HFFc6 (cell line): Measurements from ENCODE around the gene COL19A1. TPM values are rescaled to one million over a fixed set of nuclear protein-coding genes. Genes with fewer than 3 reads are reported as not detected.
"Not testable (repeated sequence)": the region's sequence is repeated elsewhere in the genome, so short reads cannot be mapped to it uniquely, and the experiment has no call there.

Experiments
- DNase-seq: peaks from one replicate; pipeline ENCODE4 v3.0.0-alpha.2; 2018
- H3K27ac Mint-ChIP-seq: 2 replicates; pipeline ENCODE4 v1.8.0; 2020; ENCODE audit warnings: mild to moderate bottlenecking, mixed read lengths
- H3K27me3 Mint-ChIP-seq: 2 replicates; pipeline ENCODE4 v1.8.0; 2021; ENCODE audit warnings: mild to moderate bottlenecking, moderate library complexity, mixed read lengths; ENCODE audit not compliant: insufficient read depth
- H3K36me3 Mint-ChIP-seq: 2 replicates; pipeline ENCODE4 v1.8.0; 2021; ENCODE audit warnings: low read depth, mixed read lengths
- H3K4me1 Mint-ChIP-seq: 2 replicates; pipeline ENCODE4 v1.8.0; 2020; ENCODE audit warnings: low read depth, mixed read lengths
- H3K4me3 Mint-ChIP-seq: 2 replicates; pipeline ENCODE4 v1.8.0; 2020; ENCODE audit warnings: mild to moderate bottlenecking, moderate library complexity, mixed read lengths
- H3K9me3 Mint-ChIP-seq: 2 replicates; pipeline ENCODE4 v1.8.0; 2020; ENCODE audit warnings: mild to moderate bottlenecking, mixed read lengths
- total RNA-seq, 6 experiments: library from RNA; stranded (reverse); fragmentation: NEBNext Ultra II Directional; extraction: Animal tissue kit (Norgen Biotek cat#: 25700); gene quantifications; 2 replicates in 1 of 6; 3 replicates in 5 of 6; pipeline ENCODE4 v1.2.3, GENCODE V29; 2021
- TF ChIP-seq, protein P1 (sequence below): fragments of 200-600 bp; sonication (generic); IDR thresholded peaks from 2 replicates; pipeline ENCODE4 v1.5.0; 2021; ENCODE audit warnings: antibody characterized with exemption, mild to moderate bottlenecking

COL19A1 gene
- total RNA-seq, 6 experiments from 2014 or later = not detected

DNA sequence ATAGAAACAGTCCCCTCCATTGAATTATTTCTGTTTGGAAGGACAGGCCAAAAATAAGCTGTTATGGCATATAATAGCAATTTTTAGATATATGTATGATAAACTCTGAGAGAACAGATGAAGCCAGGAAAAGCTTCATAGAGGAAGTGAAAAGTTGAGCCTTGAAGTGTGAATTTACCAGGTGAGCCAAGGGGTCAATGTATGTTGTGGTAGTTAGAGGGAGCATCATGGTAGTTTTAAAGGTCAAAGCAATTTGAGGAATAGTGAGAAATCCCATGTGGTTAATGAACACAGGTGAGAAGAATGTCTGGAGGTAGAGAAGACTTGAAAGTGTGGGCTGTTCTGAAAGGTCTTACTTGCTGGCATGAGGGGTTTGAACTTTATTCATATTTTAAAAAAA, 47.0 kb downstream of the COL19A1 start:
- Mint-ChIP-seq H3K27me3 (no peaks in the 10 kb centered on the region), H3K4me1 (no peaks in the 10 kb centered on the region), H3K4me3 (no peak overlapping the region), H3K9me3 (peaks cover 21% of the 10 kb centered on the region), H3K36me3 (peaks cover 3% of the 10 kb centered on the region; the same call in 1 of the 2 replicates), H3K27ac (no peak overlapping the region)
- no peak for DNase-seq
- TF ChIP-seq, protein P1, sequence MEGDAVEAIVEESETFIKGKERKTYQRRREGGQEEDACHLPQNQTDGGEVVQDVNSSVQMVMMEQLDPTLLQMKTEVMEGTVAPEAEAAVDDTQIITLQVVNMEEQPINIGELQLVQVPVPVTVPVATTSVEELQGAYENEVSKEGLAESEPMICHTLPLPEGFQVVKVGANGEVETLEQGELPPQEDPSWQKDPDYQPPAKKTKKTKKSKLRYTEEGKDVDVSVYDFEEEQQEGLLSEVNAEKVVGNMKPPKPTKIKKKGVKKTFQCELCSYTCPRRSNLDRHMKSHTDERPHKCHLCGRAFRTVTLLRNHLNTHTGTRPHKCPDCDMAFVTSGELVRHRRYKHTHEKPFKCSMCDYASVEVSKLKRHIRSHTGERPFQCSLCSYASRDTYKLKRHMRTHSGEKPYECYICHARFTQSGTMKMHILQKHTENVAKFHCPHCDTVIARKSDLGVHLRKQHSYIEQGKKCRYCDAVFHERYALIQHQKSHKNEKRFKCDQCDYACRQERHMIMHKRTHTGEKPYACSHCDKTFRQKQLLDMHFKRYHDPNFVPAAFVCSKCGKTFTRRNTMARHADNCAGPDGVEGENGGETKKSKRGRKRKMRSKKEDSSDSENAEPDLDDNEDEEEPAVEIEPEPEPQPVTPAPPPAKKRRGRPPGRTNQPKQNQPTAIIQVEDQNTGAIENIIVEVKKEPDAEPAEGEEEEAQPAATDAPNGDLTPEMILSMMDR = no peak

DNA sequence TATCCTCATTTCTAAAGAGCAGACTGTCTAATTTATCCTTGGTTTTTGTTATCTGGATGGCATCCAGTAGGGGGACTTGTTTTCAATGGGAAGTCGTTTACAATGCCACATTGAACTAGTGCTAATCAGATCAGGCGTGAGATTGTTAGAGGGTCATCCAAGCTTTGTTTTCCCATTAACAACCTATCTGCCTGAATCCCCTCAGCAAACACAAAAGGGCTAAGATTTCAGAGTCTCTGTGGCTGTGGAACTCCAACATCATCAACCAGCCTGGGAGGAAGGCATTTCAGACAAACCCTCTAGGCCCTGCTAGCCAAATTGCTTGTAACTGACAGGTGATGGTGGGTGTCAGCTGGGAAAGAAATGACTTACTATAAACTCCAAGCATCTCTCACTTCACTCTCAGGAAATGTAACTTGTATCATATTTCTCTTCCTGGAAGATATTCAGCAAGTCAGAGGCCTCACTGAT, 47.7 kb downstream of the COL19A1 start:
- Mint-ChIP-seq H3K36me3 (peaks cover 3% of the 10 kb centered on the region; the same call in 1 of the 2 replicates), H3K27me3 (no peaks in the 10 kb centered on the region), H3K4me3 (no peak overlapping the region), H3K27ac (no peak overlapping the region), H3K4me1 (no peaks in the 10 kb centered on the region), H3K9me3 (peaks cover 23% of the 10 kb centered on the region)
- DNase-seq = no peak
- TF ChIP-seq, protein P1 = no peak

- Mint-ChIP-seq H3K9me3 (peaks cover 26% of the 10 kb centered on the region), H3K27ac (no peak overlapping the region), H3K4me3 (no peak overlapping the region), H3K4me1 (no peaks in the 10 kb centered on the region), H3K27me3 (no peaks in the 10 kb centered on the region), H3K36me3 (peaks cover 3% of the 10 kb centered on the region; the same call in 1 of the 2 replicates)
- no peak for DNase-seq
- TF ChIP-seq, protein P1 = no peak
These were observed 49.0 kb downstream of the COL19A1 start for GRCh38 chr6:69915346-69915745.

DNA sequence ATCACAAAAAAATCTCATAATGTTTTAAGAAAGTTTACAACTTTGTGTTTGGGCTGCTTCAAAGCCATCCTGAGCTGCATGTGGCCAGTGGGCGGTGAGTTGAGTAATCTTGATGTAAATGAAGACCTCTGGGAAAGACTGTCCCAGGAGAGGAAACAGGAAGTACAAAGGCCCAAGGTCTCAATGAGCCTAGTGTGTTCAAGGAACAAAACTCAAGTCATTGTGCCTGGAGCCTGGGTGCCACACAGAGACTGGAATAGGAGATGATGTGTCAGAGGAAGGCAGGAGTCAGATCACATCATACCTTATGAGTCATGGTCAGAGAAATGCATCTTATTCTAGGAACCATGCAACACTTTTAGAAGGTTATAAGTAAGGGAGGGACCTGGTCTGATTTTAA, 51.5 kb downstream of the COL19A1 start:
- Mint-ChIP-seq H3K27ac (no peak overlapping the region), H3K4me3 (no peak overlapping the region), H3K9me3 (peaks cover 13% of the 10 kb centered on the region), H3K27me3 (no peaks in the 10 kb centered on the region), H3K36me3 (peaks cover 3% of the 10 kb centered on the region; the same call in 1 of the 2 replicates), H3K4me1 (no peaks in the 10 kb centered on the region)
- DNase-seq = no peak
- TF ChIP-seq, protein P1 = no peak

DNA sequence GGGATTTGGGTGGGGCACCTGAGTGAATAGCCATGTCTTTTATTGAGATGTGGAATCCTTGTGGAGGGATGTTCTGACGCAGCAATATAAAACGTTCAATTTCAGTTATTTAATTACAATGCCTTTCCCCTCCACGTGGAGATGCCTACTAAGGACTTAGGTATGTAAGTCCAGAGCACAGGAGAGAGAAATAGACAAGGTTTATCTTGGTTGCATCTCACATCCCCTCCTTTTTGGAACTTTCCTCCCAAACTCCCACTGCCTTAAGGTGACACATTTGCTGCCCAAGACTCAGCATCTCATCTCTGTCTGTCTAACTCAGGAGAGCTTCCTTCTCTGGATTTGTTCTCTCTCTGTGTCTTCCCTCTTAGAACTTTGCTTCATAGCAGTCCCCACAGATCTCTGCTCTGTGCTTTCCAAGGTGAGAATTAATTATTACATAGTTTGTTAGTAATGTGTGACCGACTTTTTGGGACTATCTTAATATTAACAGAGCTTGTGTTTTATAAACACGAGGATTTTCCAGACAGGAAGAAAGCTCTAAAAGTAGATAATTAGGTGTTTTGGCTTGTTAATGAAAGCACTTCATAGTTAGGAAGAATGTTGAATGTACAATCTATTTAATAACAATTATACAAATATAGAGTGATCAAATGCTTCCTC, 52.6 kb downstream of the COL19A1 start:
- Mint-ChIP-seq H3K36me3 (peaks cover 3% of the 10 kb centered on the region; the same call in 1 of the 2 replicates), H3K4me3 (no peak overlapping the region), H3K9me3 (peaks cover 13% of the 10 kb centered on the region), H3K27me3 (no peaks in the 10 kb centered on the region), H3K4me1 (no peaks in the 10 kb centered on the region), H3K27ac (no peak overlapping the region)
- no peak for DNase-seq
- TF ChIP-seq, protein P1 = no peak

- H3K27me3 Mint-ChIP-seq, H3K36me3 Mint-ChIP-seq, DNase-seq, H3K4me3 Mint-ChIP-seq, H3K27ac Mint-ChIP-seq, H3K4me1 Mint-ChIP-seq: not testable (repeated sequence)
- peaks cover 19% of the 10 kb centered on the region for H3K9me3 Mint-ChIP-seq
These were observed 54.7 kb downstream of the COL19A1 start for GRCh38 chr6:69921066-69921465.

GRCh38 chr6:69921611-69922010, 55.3 kb downstream of the COL19A1 start:
- H3K27me3 Mint-ChIP-seq, H3K4me1 Mint-ChIP-seq, H3K4me3 Mint-ChIP-seq, H3K27ac Mint-ChIP-seq, DNase-seq, H3K36me3 Mint-ChIP-seq: not testable (repeated sequence)
- peaks cover 24% of the 10 kb centered on the region for H3K9me3 Mint-ChIP-seq
